ENCODE data around the gene RLN3. TPM values are rescaled to one million over a fixed set of nuclear protein-coding genes. Genes with fewer than 3 reads are reported as not detected.

RLN3 gene
- total and polyA plus RNA-seq, 9 of the 15 experiments (the other 6 are each of a cell fraction or from before 2014, with no cell fraction given): 0.31 to 1.2 (median 0.71) TPM; not detected in 6

GRCh38 chr19:14061081-14061749 lies 33.3 kb downstream of the RLN3 start (continued):
- no peak for TF ChIP-seq KLF10 (CRISPR knock-in tag; IDR thresholded peaks at IDR 0.05)
- peak; percentile 26; the same call in 1 of the 2 replicates for TF ChIP-seq ZBTB7A (IDR thresholded peaks at IDR 0.05; ENCODE audit: borderline replicate concordance, control insufficient read depth, low read depth, low read length)
- no peak for TF ChIP-seq RHOXF2B (CRISPR knock-in tag; conservative IDR thresholded peaks at IDR 0.05)
- no peak for TF ChIP-seq PHTF2 (CRISPR knock-in tag; IDR thresholded peaks at IDR 0.05)
- no peak for TF ChIP-seq GMEB1 (CRISPR knock-in tag; IDR thresholded peaks at IDR 0.05)
- TF ChIP-seq BHLHE40 (IDR thresholded peaks at IDR 0.05; ENCODE audit: low read length): 0 out of 2 replicates have a peak, but pooled peaks have one; percentile 11
- no peak for TF ChIP-seq MECOM (CRISPR knock-in tag; IDR thresholded peaks at IDR 0.05)
- TF ChIP-seq EGR1 (conservative IDR thresholded peaks at IDR 0.05): peak; percentile 76
- TF ChIP-seq ID3 (CRISPR knock-in tag; IDR thresholded peaks at IDR 0.05): no peak
- no peak for TF ChIP-seq ID3 (tag; IDR thresholded peaks at IDR 0.05)
- no peak for TF ChIP-seq ZNF134 (CRISPR knock-in tag; conservative IDR thresholded peaks at IDR 0.05)
- TF ChIP-seq PRPF4 (IDR thresholded peaks at IDR 0.05; ENCODE audit: insufficient read depth, low read depth, low read length, poor library complexity, severe bottlenecking): no peak

All from K562 (cell line).